HEK293 (cell line): ENCODE data around the gene ZC3H10.

Source experiments
- CTCF ChIA-PET: fragments of 350-600 bp; formaldehyde crosslinking; extraction: SDS; loops from one replicate; lab custom pipeline; 2021; ENCODE audit warnings: antibody characterized with exemption; lab: Yijun Ruan, JAX
- POLR2A ChIA-PET: fragments of 300-600 bp; formaldehyde crosslinking; extraction: SDS; loops from one replicate; lab custom pipeline; 2020; ENCODE audit warnings: antibody characterized with exemption, inconsistent platforms; lab: Yijun Ruan, JAX
- H3K27ac ChIP-seq: fragments of 200-500 bp; sonication (Bioruptor generic); 2 replicates; pipeline ENCODE4 v1.5.1; 2014; ENCODE audit warnings: low read depth, low read length, control low read depth, inconsistent platforms; ENCODE audit errors: extremely low read depth
- H3K36me3 ChIP-seq, 2 experiments: fragments of 200-500 bp in 1 of 2; sonication (Bioruptor generic) in 1 of 2; 1 replicate in 1 of 2; 2 replicates in 1 of 2; pipeline ENCODE4 v1.5.1; 2014 to 2017; ENCODE audit warnings: inconsistent platforms in 2 of 2, low read length in 2 of 2; ENCODE audit not compliant: control insufficient read depth in 2 of 2, insufficient read depth in 1 of 2
- H3K4me1 ChIP-seq: fragments of 200-500 bp; sonication (Bioruptor generic); 2 replicates; pipeline ENCODE4 v1.5.1; 2014; ENCODE audit warnings: mild to moderate bottlenecking, low read length, inconsistent platforms; ENCODE audit not compliant: control insufficient read depth, insufficient read depth
- H3K4me3 ChIP-seq: 2 replicates; pipeline ENCODE4 v1.5.1; 2011; ENCODE audit warnings: low read depth, mild to moderate bottlenecking, control low read depth, low read length, moderate library complexity
- H3K9me3 ChIP-seq: fragments of 200-500 bp; sonication (Bioruptor generic); 2 replicates; pipeline ENCODE4 v1.5.1; 2014; ENCODE audit warnings: low read depth, low read length, inconsistent platforms; ENCODE audit not compliant: control insufficient read depth, insufficient read depth
- BCL11A ChIP-seq: fragments of 450-650 bp; formaldehyde crosslinking; IDR thresholded peaks from 2 replicates; pipeline ENCODE4 v1.5.1; 2016; ENCODE audit warnings: low read depth, missing biosample characterization, missing genetic modification characterization
- FEZF1 ChIP-seq: fragments of 450-650 bp; formaldehyde crosslinking; IDR thresholded peaks from 2 replicates; pipeline ENCODE4 v1.5.1; 2016; ENCODE audit warnings: missing biosample characterization, missing genetic modification characterization
- KLF16 ChIP-seq: fragments of 450-650 bp; formaldehyde crosslinking; IDR thresholded peaks from 2 replicates; pipeline ENCODE4 v1.5.1; 2017; ENCODE audit warnings: missing biosample characterization, missing genetic modification characterization
- SALL2 ChIP-seq: fragments of 450-650 bp; formaldehyde crosslinking; IDR thresholded peaks from 2 replicates; pipeline ENCODE4 v1.5.0; 2017; ENCODE audit warnings: missing biosample characterization, mild to moderate bottlenecking, missing genetic modification characterization, borderline replicate concordance
- SCRT2 ChIP-seq: fragments of 450-650 bp; formaldehyde crosslinking; IDR thresholded peaks from 2 replicates; pipeline ENCODE4 v1.5.1; 2016; ENCODE audit warnings: missing biosample characterization, missing genetic modification characterization
- WT1 ChIP-seq: fragments of 450-650 bp; formaldehyde crosslinking; IDR thresholded peaks from 2 replicates; pipeline ENCODE4 v1.5.1; 2016; ENCODE audit warnings: missing biosample characterization, missing genetic modification characterization
- ZBTB49 ChIP-seq: fragments of 450-650 bp; formaldehyde crosslinking; IDR thresholded peaks from 2 replicates; pipeline ENCODE4 v1.5.1; 2016; ENCODE audit warnings: missing biosample characterization, missing genetic modification characterization, low read depth
- ZFHX2 ChIP-seq: fragments of 450-650 bp; formaldehyde crosslinking; conservative IDR thresholded peaks from 2 replicates; pipeline ENCODE4 v1.5.1; 2016; ENCODE audit warnings: missing biosample characterization, missing genetic modification characterization
- ZNF114 ChIP-seq: fragments of 450-650 bp; formaldehyde crosslinking; IDR thresholded peaks from 2 replicates; pipeline ENCODE4 v1.5.0; 2017; ENCODE audit warnings: missing biosample characterization, missing genetic modification characterization
- ZNF140 ChIP-seq: fragments of 450-650 bp; formaldehyde crosslinking; IDR thresholded peaks from 2 replicates; pipeline ENCODE4 v1.5.1; 2016; ENCODE audit warnings: missing biosample characterization, missing genetic modification characterization
- ZNF169 ChIP-seq: fragments of 450-650 bp; formaldehyde crosslinking; IDR thresholded peaks from 2 replicates; pipeline ENCODE4 v1.5.1; 2016; ENCODE audit warnings: missing biosample characterization, missing genetic modification characterization
- ZNF184 ChIP-seq: fragments of 450-650 bp; IDR thresholded peaks from 2 replicates; pipeline ENCODE4 v1.5.1; 2018; ENCODE audit warnings: missing biosample characterization, mild to moderate bottlenecking, missing genetic modification characterization
- ZNF248 ChIP-seq: fragments of 450-650 bp; formaldehyde crosslinking; IDR thresholded peaks from 2 replicates; pipeline ENCODE4 v1.5.1; 2017; ENCODE audit warnings: missing biosample characterization, missing genetic modification characterization
- ZNF391 ChIP-seq: fragments of 450-650 bp; formaldehyde crosslinking; IDR thresholded peaks from 2 replicates; pipeline ENCODE4 v1.5.1; 2016; ENCODE audit warnings: low read depth, missing biosample characterization, missing genetic modification characterization, borderline replicate concordance
- ZNF560 ChIP-seq: fragments of 450-650 bp; formaldehyde crosslinking; IDR thresholded peaks from 2 replicates; pipeline ENCODE4 v1.5.1; 2017; ENCODE audit warnings: missing biosample characterization, missing genetic modification characterization, borderline replicate concordance
- ZNF561 ChIP-seq: fragments of 450-650 bp; IDR thresholded peaks from 2 replicates; pipeline ENCODE4 v1.5.1; 2018; ENCODE audit warnings: missing biosample characterization, missing genetic modification characterization, borderline replicate concordance
- TF ChIP-seq, protein P1 (sequence below): fragments of 450-650 bp; formaldehyde crosslinking; IDR thresholded peaks from 2 replicates; pipeline ENCODE4 v1.5.1; 2016; ENCODE audit warnings: missing biosample characterization, missing genetic modification characterization

ZC3H10 gene

DNA sequence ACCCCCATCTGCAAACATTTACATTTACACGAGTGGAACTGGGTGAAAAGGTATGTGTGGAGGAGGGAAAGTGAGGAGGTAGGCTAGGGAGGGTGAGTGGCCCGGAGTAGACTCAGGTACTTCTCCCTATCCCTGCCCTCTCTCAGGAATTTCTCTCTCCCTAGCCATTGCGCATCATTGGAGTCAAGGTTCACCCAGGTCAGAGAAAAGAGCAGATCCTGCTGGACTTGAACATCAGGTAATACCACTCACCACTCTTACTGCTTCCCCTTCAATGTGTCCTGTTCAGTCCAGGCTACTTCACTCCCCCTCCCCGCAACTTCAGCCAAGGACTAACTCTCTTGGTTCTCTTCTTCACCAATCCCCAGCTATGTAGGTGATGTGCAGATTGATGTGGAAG lies 12.8 kb downstream of the ZC3H10 start:
- ChIA-PET CTCF (interaction anchor here (0.9 kb wide), 1 partner anchor 11 kb away, joined by 4 read pairs; no protein-coding TSS in a partner anchor), POLR2A (interaction anchor here (1.3 kb wide), 1 partner anchor 13 kb away, joined by 3 read pairs; no protein-coding TSS in a partner anchor)
- Histone ChIP-seq H3K36me3 (peaks cover 26 to 55% of the 10 kb centered on the region in 2 experiments; a peak in 2 of 3 replicates), H3K4me3 (no peak overlapping the region), H3K27ac (no peak overlapping the region), H3K4me1 (peaks cover 9% of the 10 kb centered on the region), H3K9me3 (no peaks in the 10 kb centered on the region)
- TF ChIP-seq ZNF140 (no peak), ZBTB49 (no peak), BCL11A (no peak), FEZF1 (tag by site-specific recombination) (no peak), ZNF560 (tag by site-specific recombination) (no peak)

- no peak overlapping the region for H3K27ac ChIP-seq
- peaks cover 37 to 95% of the 10 kb centered on the region in 2 experiments; a peak in 2 of 3 replicates for H3K36me3 ChIP-seq
- TF ChIP-seq KLF16 (tag by site-specific recombination): no peak
- no peak for TF ChIP-seq ZNF391 (tag by site-specific recombination)
- no peak for TF ChIP-seq ZNF184 (tag by site-specific recombination)
- no peak for TF ChIP-seq ZNF561 (tag by site-specific recombination)
- TF ChIP-seq, protein P1, sequence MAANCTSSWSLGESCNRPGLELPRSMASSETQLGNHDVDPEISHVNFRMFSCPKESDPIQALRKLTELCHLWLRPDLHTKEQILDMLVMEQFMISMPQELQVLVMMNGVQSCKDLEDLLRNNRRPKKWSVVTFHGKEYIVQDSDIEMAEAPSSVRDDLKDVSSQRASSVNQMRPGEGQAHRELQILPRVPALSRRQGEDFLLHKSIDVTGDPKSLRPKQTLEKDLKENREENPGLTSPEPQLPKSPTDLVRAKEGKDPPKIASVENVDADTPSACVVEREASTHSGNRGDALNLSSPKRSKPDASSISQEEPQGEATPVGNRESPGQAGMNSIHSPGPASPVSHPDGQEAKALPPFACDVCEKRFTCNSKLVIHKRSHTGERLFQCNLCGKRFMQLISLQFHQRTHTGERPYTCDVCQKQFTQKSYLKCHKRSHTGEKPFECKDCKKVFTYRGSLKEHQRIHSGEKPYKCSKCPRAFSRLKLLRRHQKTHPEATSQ: no peak
- no peak for TF ChIP-seq ZNF114 (tag by site-specific recombination)
- TF ChIP-seq SCRT2 (tag by site-specific recombination): no peak
- no peak for TF ChIP-seq SALL2 (tag by site-specific recombination)
- no peak for TF ChIP-seq ZNF248 (tag by site-specific recombination)
- no peak for TF ChIP-seq ZNF169
- TF ChIP-seq ZFHX2 (tag by site-specific recombination): no peak
- CTCF ChIA-PET: no interaction called here
- no peaks in the 10 kb centered on the region for H3K9me3 ChIP-seq
- POLR2A ChIA-PET: no interaction called here
- no peaks in the 10 kb centered on the region for H3K4me1 ChIP-seq
- no peak overlapping the region for H3K4me3 ChIP-seq
Observed at GRCh38 chr12:56134897-56135296, 16.8 kb downstream of the ZC3H10 start.

DNA sequence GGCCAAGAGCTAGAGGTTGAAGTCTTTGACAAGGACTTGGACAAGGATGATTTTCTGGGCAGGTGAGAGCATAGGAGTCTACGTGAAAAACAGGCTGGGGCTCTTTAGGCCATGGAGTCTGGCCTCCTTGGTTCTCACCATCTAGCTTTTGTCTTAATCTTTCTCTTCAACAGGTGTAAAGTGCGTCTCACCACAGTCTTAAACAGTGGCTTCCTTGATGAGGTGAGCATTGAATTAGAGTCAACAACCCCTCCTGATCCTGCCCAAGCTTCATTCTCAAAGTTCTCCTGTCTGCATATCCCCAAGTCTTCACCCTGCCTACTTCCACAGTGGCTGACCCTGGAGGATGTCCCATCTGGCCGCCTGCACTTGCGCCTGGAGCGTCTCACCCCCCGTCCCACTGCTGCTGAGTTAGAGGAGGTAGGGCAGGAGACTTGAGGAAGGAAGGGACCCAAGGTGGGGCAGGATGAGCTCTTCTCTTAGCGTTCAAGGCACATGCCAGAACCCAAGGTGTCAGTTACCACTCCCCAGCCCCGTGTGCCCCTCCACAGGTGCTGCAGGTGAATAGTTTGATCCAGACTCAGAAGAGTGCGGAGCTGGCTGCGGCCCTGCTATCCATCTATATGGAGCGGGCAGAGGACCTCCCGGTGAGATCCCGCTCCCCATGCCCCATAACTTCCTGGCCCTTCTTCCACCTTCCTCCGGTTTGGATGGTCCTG lies 19.9 kb downstream of the ZC3H10 start:
- ChIA-PET POLR2A (interaction anchor here (1.0 to 3.0 kb wide), 3 partner anchors 10 to 23 kb away, joined by 3 to 14 read pairs (median 4); partner anchors contain the start of gene ESYT1), CTCF (interaction anchor here (0.9 to 2.2 kb wide), 2 partner anchors 16 to 19 kb away, joined by 3 to 5 read pairs; partner anchors contain the start of gene ZC3H10)
- Histone ChIP-seq H3K9me3 (no peaks in the 10 kb centered on the region), H3K4me1 (no peaks in the 10 kb centered on the region), H3K4me3 (no peak overlapping the region), H3K36me3 (peaks cover 34 to 93% of the 10 kb centered on the region in 2 experiments; a peak in 2 of 3 replicates), H3K27ac (no peak overlapping the region)
- TF ChIP-seq WT1 (tag by site-specific recombination) (no peak), SCRT2 (tag by site-specific recombination) (peak; percentile 45; the same call in 1 of the 2 replicates)
